CD4-positive, alpha-beta T cell treated with Interferon gamma for 1 hour (primary cell): Measurements from ENCODE around the gene FGF12.

Experiments used
- DNase-seq: peaks from one replicate; pipeline ENCODE4 v3.0.0-alpha.2; 2020

Gene FGF12

GRCh38 chr3:192313605-192314004 is 413.7 kb downstream of the FGF12 start:
- no peak for DNase-seq

GRCh38 chr3:192307631-192308030 is 419.7 kb downstream of the FGF12 start:
- no peak for DNase-seq

- no peak for DNase-seq
These were observed 424.1 kb downstream of the FGF12 start for GRCh38 chr3:192303235-192303634.

- DNase-seq: no peak
These were observed 424.6 kb downstream of the FGF12 start for GRCh38 chr3:192302721-192303120.

- DNase-seq: no peak
These were observed 427.4 kb downstream of the FGF12 start for GRCh38 chr3:192299921-192300320.

GRCh38 chr3:192296845-192297244 is 430.5 kb downstream of the FGF12 start:
- no peak for DNase-seq

- no peak for DNase-seq
These were observed 442.8 kb downstream of the FGF12 start for GRCh38 chr3:192284443-192285072.

GRCh38 chr3:192281207-192281880 is 446.0 kb downstream of the FGF12 start:
- DNase-seq: no peak

- DNase-seq: no peak
These were observed 447.7 kb downstream of the FGF12 start for GRCh38 chr3:192279664-192280063.

- DNase-seq: no peak
These were observed 449.9 kb downstream of the FGF12 start for GRCh38 chr3:192277477-192277876.

- DNase-seq: no peak
These were observed 451.5 kb downstream of the FGF12 start for GRCh38 chr3:192275741-192276355.

- DNase-seq: no peak
These were observed 453.7 kb downstream of the FGF12 start for GRCh38 chr3:192273697-192274010.

- DNase-seq: no peak
These were observed 454.2 kb downstream of the FGF12 start for GRCh38 chr3:192273001-192273696.

- no peak for DNase-seq
These were observed 465.3 kb downstream of the FGF12 start for GRCh38 chr3:192262001-192262400.

- DNase-seq: no peak
These were observed 466.2 kb downstream of the FGF12 start for GRCh38 chr3:192261135-192261534.

- no peak for DNase-seq
These were observed 467.0 kb downstream of the FGF12 start for GRCh38 chr3:192260116-192261010.

GRCh38 chr3:192259661-192260060 is 467.7 kb downstream of the FGF12 start:
- DNase-seq: no peak

- DNase-seq: no peak
These were observed 468.6 kb downstream of the FGF12 start for GRCh38 chr3:192258721-192259120.

GRCh38 chr3:192255839-192256238 is 471.5 kb downstream of the FGF12 start:
- no peak for DNase-seq

GRCh38 chr3:192253138-192253887 is 474.0 kb downstream of the FGF12 start:
- no peak for DNase-seq

- DNase-seq: no peak
These were observed 477.8 kb downstream of the FGF12 start for GRCh38 chr3:192249516-192249915.
